Stimulated activated CD4-positive, alpha-beta T cell treated with anti-CD3 and anti-CD28 coated beads, Interleukin-4, amount 100 ng/mL, for 4 hours (primary cell): Measurements from ENCODE around the gene METTL8.
"Not testable (repeated sequence)": the region's sequence is repeated elsewhere in the genome, so short reads cannot be mapped to it uniquely, and the experiment has no call there.

Experiments
- DNase-seq, 2 experiments: peaks; one replicate each; pipeline ENCODE4 v3.0.0-alpha.2; 2020

METTL8 gene

GRCh38 chr2:171394164-171394740 lies 39.5 kb downstream of the METTL8 start:
- DNase-seq, result no peak

DNA sequence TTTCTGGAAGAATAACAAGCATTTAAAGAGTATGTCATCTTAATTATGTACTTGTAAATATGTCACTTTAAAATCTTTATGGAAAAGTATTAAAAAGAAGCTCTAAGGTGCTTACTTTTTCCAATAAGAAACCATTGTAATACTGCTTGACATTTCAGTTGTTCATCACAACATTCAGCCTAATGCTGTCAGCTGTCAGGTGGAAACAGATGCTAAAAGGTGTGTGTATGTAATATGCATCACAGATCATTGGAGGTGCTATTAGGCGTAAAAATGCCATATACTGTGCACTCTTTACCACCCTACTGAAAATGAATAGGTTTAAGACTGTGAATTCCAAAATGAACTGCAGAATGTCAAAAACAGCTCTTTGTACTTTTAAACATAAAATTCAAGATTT lies 40.3 kb downstream of the METTL8 start:
- no peak for DNase-seq

GRCh38 chr2:171391532-171391931 lies 42.3 kb downstream of the METTL8 start:
- DNase-seq, result no peak

DNA sequence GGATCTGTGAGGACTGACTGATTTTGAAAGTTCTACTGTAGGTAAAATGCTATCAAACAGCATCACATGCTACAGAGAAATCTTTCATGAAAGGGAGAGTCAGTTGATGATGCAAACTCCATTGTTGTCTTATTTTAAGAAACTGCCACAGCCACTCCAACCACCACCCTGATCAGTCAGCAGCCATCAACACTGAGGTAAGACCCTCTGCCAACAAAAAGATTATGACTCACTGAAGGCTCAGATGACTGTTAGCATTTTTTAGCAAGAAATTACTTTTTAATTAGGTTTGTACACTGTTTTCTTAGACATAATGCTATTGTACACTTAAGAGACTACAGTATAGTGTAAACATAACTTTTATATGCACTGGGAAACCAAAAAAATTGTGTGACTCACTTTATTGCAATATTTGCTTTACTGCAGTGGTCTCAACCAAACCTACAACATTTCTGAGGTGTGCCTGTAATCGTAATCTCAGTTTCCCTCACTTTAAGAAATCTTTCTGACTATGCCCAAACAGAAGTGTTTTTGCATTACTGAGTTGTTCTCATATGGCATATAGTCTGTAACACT lies 42.8 kb downstream of the METTL8 start:
- no peak for DNase-seq

DNA sequence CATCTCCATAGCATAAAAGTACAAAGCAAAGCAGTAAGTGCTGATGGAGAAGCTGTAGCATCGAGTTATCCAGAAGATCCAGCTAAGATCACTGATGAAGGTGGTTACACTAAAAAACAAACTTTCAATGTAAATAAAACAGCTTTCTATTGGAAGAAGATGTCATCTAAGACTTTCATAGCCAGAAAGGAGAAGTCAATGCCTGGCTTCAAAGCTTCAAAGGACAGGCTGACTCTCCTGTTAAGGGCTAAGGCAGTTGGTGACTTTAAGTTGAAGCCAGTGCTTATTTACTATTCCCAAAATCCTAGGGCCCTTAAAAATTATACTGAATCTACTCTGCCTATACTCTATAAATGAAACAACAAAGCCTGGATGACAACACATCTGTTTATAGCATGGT lies 44.0 kb downstream of the METTL8 start:
- no peak for DNase-seq

- no peak for DNase-seq
Observed at GRCh38 chr2:171389325-171389724, 44.5 kb downstream of the METTL8 start.

- DNase-seq, result no peak
Observed at GRCh38 chr2:171387052-171387451, 46.7 kb downstream of the METTL8 start.

DNA sequence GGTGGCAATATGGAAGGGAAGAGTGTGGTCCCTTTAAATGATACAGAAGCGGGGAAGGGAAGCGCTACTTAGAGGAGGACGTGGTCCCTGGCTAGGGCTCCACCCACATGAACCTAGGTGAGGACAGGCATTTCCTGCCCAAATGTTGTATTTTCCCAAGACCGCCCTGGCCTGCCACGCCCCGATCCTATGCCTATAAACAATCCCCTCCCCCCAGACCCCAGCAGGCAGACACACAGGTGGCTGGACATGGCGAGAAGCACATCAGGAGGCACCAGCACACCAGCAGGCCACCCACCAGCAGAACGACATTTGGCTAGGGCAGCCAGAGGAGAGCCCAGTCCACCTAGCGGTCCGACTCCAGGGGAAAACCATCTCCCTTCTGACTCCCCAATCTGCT lies 47.2 kb downstream of the METTL8 start:
- no peak for DNase-seq

- DNase-seq, result no peak
Observed at GRCh38 chr2:171383134-171383533, 50.7 kb downstream of the METTL8 start.

DNA sequence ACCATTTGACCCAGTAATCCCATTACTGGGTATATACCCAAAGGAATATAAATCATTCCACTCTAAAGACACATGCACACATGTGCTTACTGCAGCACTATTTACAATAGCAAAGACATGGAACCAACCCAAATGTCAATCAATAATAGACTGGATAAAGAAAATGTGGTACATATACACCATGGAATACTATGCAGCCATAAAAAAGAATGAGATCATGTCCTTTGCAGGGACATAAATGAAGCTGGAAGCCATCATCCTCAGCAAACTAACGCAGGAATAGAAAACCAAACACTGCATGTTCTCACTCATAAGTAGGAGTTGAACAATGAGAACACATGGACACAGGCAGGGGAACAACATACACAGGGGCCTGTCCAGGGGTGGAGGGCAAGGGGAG lies 51.6 kb downstream of the METTL8 start:
- DNase-seq, result not testable (repeated sequence)

- DNase-seq, result not testable (repeated sequence)
Observed at GRCh38 chr2:171377852-171378251, 55.9 kb downstream of the METTL8 start.

DNA sequence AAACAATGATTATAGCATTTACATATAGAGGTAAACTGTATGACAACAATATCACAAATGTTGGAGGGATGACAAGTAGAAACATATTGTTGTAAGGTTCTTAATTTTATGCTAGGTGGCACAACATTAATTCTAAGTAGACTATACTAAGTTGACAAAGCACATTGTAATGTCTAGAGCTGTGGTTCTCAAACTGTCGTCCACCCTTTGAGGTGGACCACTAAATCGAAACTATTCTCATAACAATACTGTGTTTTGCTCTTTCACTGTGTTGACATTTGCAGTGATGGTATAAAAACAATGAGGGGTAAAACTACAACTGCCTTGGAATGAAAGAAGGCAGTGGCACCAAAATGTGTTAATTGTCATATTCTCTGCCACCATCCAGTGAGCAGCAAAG lies 66.1 kb downstream of the METTL8 start:
- no peak for DNase-seq

GRCh38 chr2:171365778-171366177 lies 68.0 kb downstream of the METTL8 start:
- no peak for DNase-seq

GRCh38 chr2:171365232-171365631 lies 68.6 kb downstream of the METTL8 start:
- no peak for DNase-seq

DNA sequence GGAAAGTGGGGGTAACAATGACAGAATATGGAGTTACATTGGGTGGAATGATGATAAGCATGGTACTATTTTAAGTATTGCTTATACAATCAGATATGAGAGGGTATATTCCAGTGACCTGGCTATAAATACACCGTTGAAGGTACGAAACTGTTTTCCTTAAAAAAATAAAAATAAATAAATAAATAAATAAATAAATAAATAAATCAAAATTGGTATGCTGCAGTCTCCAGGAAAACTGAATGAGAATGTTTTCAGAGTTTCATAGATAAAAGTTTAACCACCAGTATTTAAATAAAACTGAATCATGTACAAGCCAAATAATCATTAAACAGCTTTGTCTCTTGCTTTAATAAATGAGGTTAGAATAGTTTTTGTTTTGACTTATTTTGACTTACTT lies 71.4 kb downstream of the METTL8 start:
- no peak for DNase-seq

DNA sequence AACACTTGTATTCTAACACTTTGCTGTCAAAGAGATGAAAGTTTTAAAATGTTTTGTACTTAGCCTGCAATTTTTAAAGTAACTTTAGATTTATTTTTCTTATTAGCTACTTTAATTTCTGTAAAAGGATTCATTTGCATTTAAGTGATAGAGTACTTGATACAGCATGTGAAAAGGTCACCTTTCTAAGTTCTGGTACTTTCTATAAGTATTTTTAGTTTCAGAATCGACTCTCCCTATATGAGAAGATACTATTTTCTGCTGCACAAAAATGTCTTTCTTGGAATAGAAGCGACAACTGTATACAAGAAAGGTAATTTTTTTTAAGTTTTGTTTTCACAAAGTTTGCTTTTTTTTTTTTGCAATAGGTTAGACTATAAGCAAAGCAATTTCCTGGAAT lies 72.9 kb downstream of the METTL8 start:
- DNase-seq, result no peak

DNA sequence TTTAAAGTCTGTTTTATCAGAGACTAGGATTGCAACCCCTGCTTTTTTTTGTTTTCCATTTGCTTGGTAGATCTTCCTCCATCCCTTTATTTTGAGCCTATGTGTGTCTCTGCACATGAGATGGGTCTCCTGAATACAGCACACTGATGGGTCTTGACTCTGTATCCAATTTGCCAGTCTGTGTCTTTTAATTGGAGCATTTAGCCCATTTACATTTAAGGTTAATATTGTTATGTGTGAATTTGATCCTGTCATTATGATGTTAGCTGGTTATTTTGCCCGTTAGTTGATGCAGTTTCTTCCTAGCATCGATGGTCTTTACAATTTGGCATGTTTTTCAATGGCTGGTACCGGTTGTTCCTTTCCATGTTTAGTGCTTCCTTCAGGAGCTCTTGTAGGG lies 80.0 kb downstream of the METTL8 start:
- not testable (repeated sequence) for DNase-seq

GRCh38 chr2:171348056-171348455 lies 85.7 kb downstream of the METTL8 start:
- DNase-seq, result no peak

GRCh38 chr2:171347591-171348032 lies 86.2 kb downstream of the METTL8 start:
- DNase-seq, result peak in 1 of 2 experiments; percentile 7

DNA sequence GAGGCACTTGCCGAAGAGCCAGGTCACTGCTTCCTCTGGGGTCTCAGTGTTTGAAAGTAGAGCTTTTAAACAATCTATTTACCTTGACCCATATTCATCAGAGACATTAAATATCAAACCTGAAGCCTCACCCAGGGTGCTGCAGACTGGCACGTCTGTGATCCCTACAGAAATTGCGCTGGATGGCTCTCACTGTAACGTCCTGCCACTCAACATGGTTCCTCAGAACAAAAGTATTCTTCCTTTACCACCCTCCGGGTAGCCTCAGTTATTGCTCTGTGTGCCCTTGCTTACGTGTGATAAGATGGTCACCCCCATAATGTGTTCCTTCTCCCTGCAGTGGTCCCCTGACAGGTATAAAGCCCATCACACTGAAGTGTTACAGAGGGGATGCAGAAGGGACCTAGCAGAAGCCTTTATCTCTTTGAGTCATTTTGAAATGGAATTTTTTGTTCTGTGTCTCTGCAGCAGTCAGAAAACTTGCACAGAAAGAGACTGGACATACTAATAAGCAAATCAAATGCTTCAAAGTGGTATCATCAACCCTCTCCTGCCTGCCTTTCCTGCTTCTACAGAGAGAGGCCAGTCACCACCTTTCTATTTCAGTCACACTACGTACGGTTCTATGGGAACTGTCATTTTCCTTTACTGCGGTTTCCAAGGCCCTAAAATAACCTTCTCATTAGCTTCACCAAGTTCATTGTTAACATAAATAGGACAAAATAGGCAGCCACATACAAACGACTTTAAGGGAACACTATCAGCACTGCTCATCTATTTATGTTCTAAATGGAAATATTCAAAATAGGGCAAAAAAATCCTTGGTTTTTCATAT lies 86.8 kb downstream of the METTL8 start:
- no peak for DNase-seq

- DNase-seq, result no peak
Observed at GRCh38 chr2:171345971-171346722, 87.6 kb downstream of the METTL8 start.

- DNase-seq, result no peak
Observed at GRCh38 chr2:171344182-171344581, 89.6 kb downstream of the METTL8 start.

GRCh38 chr2:171342067-171342413 lies 91.8 kb downstream of the METTL8 start:
- DNase-seq, result no peak
